Neural cell (in vitro differentiated cells): Measurements from ENCODE around the gene ALDH8A1. TPM values are rescaled to one million over a fixed set of nuclear protein-coding genes. Genes with fewer than 3 reads are reported as not detected.

ENCODE experiments used
- H2AFZ ChIP-seq: fragments of 200-600, 300-800 bp; sonication (generic), shearing (Covaris generic); 2 replicates; pipeline ENCODE4 v1.6.0; 2014; ENCODE audit warnings: low read depth, mild to moderate bottlenecking, antibody characterized with exemption, low read length, moderate library complexity
- H3F3A ChIP-seq: fragments of 200-600 bp; shearing (Covaris generic); 2 replicates; pipeline ENCODE4 v1.6.1; 2016; ENCODE audit warnings: mild to moderate bottlenecking, moderate library complexity, mixed read lengths, antibody characterized with exemption, low read length; ENCODE audit not compliant: insufficient read depth, poor library complexity, severe bottlenecking
- H3K27ac ChIP-seq: fragments of 200-600, 300-800 bp; sonication (generic), shearing (Covaris generic); 2 replicates; pipeline ENCODE4 v1.5.1; 2014; ENCODE audit warnings: mild to moderate bottlenecking, low read length, moderate library complexity
- H3K27me3 ChIP-seq: fragments of 300-800, 200-600 bp; sonication (generic), shearing (Covaris generic); 2 replicates; pipeline ENCODE4 v1.6.0; 2014; ENCODE audit warnings: mild to moderate bottlenecking, low read depth, low read length, moderate library complexity; ENCODE audit not compliant: insufficient read depth
- H3K36me3 ChIP-seq: fragments of 300-800, 200-600 bp; sonication (generic), shearing (Covaris generic); 2 replicates; pipeline ENCODE4 v1.5.1; 2014; ENCODE audit warnings: mild to moderate bottlenecking, antibody characterized with exemption, low read length, moderate library complexity; ENCODE audit not compliant: insufficient read depth
- H3K4me2 ChIP-seq: fragments of 300-800, 200-600 bp; sonication (generic), shearing (Covaris generic); 2 replicates; pipeline ENCODE4 v1.6.0; 2014; ENCODE audit warnings: mild to moderate bottlenecking, low read length
- H3K4me3 ChIP-seq: fragments of 300-800, 200-600 bp; sonication (generic), shearing (Covaris generic); 2 replicates; pipeline ENCODE4 v1.5.1; 2014; ENCODE audit warnings: mild to moderate bottlenecking, low read length, moderate library complexity
- H3K79me2 ChIP-seq: fragments of 200-600 bp; shearing (Covaris generic); replicated peaks from 2 replicates; pipeline ENCODE4 v1.6.0; 2014; ENCODE audit warnings: mild to moderate bottlenecking, low read length, moderate library complexity; ENCODE audit not compliant: insufficient read depth
- H3K9ac ChIP-seq: fragments of 300-800, 200-600 bp; sonication (generic), shearing (Covaris generic); 2 replicates; pipeline ENCODE4 v1.6.1; 2016; ENCODE audit warnings: mild to moderate bottlenecking, low read length, mixed read lengths
- H3K9me2 ChIP-seq: fragments of 200-600 bp; shearing (Covaris generic); 2 replicates; pipeline ENCODE4 v1.6.1; 2016; ENCODE audit warnings: mild to moderate bottlenecking, low read length, mixed read lengths; ENCODE audit not compliant: insufficient read depth
- H3K9me3 ChIP-seq: fragments of 200-600, 300-800 bp; sonication (generic), shearing (Covaris generic); 2 replicates; pipeline ENCODE4 v1.6.1; 2016; ENCODE audit warnings: mild to moderate bottlenecking, mixed run types, low read length, moderate library complexity, mixed read lengths
- H4K20me1 ChIP-seq: fragments of 200-600 bp; shearing (Covaris generic); 2 replicates; pipeline ENCODE4 v1.6.1; 2016; ENCODE audit warnings: mild to moderate bottlenecking, mixed run types; ENCODE audit not compliant: insufficient read depth
- EP300 ChIP-seq: fragments of 450-650 bp; conservative IDR thresholded peaks from 2 replicates; pipeline ENCODE4 v1.6.1; 2014; ENCODE audit warnings: antibody characterized with exemption, mild to moderate bottlenecking, moderate library complexity; ENCODE audit not compliant: poor library complexity, severe bottlenecking
- EZH2 ChIP-seq: fragments of 200-600, 300-800 bp; shearing (Covaris generic), sonication (generic); IDR thresholded peaks from 2 replicates; pipeline ENCODE4 v1.6.1; 2014; ENCODE audit warnings: antibody characterized with exemption, low read length, borderline replicate concordance, mild to moderate bottlenecking; ENCODE audit not compliant: insufficient read depth, poor library complexity, severe bottlenecking
- MXI1 ChIP-seq: fragments of 450-650 bp; conservative IDR thresholded peaks from 2 replicates; pipeline ENCODE4 v1.6.1; 2014; ENCODE audit warnings: antibody characterized with exemption, mild to moderate bottlenecking; ENCODE audit not compliant: poor library complexity, severe bottlenecking
- POLR2AphosphoS5 ChIP-seq: IDR thresholded peaks from 2 replicates; pipeline ENCODE4 v1.6.1; 2012
- RAD21 ChIP-seq: fragments of 450-650 bp; conservative IDR thresholded peaks from 2 replicates; pipeline ENCODE4 v1.6.1; 2014; ENCODE audit warnings: antibody characterized with exemption, mild to moderate bottlenecking, moderate library complexity
- SMC3 ChIP-seq: fragments of 450-650 bp; conservative IDR thresholded peaks from 2 replicates; pipeline ENCODE4 v1.6.1; 2014; ENCODE audit warnings: antibody characterized with exemption, mild to moderate bottlenecking, moderate library complexity; ENCODE audit not compliant: poor library complexity
- TAF1 ChIP-seq: IDR thresholded peaks from 2 replicates; pipeline ENCODE4 v1.6.1; 2012; ENCODE audit warnings: low read depth
- polyA plus RNA-seq: library from polyadenylated mRNA; depleted of rRNA; stranded (reverse); fragments of >200 nt; gene quantifications from 2 replicates; pipeline ENCODE4 v1.2.3, GENCODE V29; 2014
- TF ChIP-seq, protein P1 (sequence below): IDR thresholded peaks from 2 replicates; pipeline ENCODE4 v1.6.1; 2012; ENCODE audit warnings: borderline replicate concordance
- TF ChIP-seq, protein P2 (sequence below): fragments of 450-650 bp; IDR thresholded peaks from 2 replicates; pipeline ENCODE4 v1.5.1; 2014; ENCODE audit warnings: antibody characterized with exemption, mild to moderate bottlenecking, moderate library complexity; ENCODE audit not compliant: poor library complexity, severe bottlenecking

ALDH8A1 gene
- polyA plus RNA-seq, 1 donor from 2014 or later, result 6.9 TPM

DNA sequence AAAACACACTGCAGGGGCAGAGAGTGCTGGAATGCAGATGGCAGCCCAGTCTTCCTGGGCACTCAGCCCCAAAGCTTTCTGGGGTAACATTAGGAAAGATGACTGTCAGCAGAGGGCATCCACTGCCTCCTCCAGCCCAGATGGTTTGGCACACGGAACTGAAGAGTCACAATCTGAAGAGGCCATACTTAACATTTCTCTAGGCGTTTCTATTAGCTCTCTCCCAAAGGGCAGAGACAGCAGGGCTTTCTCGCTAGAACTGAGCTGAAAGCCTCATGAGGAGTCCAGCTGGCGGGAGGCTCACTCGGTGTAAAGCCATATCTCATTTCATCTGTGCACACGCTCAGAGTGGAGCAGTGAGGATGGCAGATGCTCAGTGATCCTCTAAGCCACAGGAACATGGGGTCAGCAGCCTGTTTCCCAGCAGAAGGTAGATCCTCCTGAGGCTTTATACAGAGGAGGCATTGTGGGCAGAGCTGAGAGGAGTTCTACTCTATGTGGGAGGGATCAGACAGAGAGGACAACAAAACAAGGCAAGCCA is 28.1 kb downstream of the ALDH8A1 start:
- Histone ChIP-seq H3K9me2 (no peaks in the 10 kb centered on the region), H3F3A (no peaks in the 10 kb centered on the region), H3K4me3 (no peak overlapping the region), H3K4me2 (no peak overlapping the region), H3K79me2 (no peaks in the 10 kb centered on the region), H2AFZ (no peak overlapping the region), H3K27me3 (no peaks in the 10 kb centered on the region), H3K36me3 (no peaks in the 10 kb centered on the region), H4K20me1 (no peaks in the 10 kb centered on the region), H3K27ac (no peak overlapping the region), H3K9me3 (no peaks in the 10 kb centered on the region), H3K9ac (no peak overlapping the region)
- TF ChIP-seq, protein P1, sequence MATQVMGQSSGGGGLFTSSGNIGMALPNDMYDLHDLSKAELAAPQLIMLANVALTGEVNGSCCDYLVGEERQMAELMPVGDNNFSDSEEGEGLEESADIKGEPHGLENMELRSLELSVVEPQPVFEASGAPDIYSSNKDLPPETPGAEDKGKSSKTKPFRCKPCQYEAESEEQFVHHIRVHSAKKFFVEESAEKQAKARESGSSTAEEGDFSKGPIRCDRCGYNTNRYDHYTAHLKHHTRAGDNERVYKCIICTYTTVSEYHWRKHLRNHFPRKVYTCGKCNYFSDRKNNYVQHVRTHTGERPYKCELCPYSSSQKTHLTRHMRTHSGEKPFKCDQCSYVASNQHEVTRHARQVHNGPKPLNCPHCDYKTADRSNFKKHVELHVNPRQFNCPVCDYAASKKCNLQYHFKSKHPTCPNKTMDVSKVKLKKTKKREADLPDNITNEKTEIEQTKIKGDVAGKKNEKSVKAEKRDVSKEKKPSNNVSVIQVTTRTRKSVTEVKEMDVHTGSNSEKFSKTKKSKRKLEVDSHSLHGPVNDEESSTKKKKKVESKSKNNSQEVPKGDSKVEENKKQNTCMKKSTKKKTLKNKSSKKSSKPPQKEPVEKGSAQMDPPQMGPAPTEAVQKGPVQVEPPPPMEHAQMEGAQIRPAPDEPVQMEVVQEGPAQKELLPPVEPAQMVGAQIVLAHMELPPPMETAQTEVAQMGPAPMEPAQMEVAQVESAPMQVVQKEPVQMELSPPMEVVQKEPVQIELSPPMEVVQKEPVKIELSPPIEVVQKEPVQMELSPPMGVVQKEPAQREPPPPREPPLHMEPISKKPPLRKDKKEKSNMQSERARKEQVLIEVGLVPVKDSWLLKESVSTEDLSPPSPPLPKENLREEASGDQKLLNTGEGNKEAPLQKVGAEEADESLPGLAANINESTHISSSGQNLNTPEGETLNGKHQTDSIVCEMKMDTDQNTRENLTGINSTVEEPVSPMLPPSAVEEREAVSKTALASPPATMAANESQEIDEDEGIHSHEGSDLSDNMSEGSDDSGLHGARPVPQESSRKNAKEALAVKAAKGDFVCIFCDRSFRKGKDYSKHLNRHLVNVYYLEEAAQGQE, result no peak
- TF ChIP-seq SMC3 (no peak), RAD21 (no peak), TAF1 (no peak), MXI1 (no peak), EZH2 (no peak), POLR2AphosphoS5 (no peak), EP300 (no peak)
- TF ChIP-seq, protein P2, sequence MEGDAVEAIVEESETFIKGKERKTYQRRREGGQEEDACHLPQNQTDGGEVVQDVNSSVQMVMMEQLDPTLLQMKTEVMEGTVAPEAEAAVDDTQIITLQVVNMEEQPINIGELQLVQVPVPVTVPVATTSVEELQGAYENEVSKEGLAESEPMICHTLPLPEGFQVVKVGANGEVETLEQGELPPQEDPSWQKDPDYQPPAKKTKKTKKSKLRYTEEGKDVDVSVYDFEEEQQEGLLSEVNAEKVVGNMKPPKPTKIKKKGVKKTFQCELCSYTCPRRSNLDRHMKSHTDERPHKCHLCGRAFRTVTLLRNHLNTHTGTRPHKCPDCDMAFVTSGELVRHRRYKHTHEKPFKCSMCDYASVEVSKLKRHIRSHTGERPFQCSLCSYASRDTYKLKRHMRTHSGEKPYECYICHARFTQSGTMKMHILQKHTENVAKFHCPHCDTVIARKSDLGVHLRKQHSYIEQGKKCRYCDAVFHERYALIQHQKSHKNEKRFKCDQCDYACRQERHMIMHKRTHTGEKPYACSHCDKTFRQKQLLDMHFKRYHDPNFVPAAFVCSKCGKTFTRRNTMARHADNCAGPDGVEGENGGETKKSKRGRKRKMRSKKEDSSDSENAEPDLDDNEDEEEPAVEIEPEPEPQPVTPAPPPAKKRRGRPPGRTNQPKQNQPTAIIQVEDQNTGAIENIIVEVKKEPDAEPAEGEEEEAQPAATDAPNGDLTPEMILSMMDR, result no peak

DNA sequence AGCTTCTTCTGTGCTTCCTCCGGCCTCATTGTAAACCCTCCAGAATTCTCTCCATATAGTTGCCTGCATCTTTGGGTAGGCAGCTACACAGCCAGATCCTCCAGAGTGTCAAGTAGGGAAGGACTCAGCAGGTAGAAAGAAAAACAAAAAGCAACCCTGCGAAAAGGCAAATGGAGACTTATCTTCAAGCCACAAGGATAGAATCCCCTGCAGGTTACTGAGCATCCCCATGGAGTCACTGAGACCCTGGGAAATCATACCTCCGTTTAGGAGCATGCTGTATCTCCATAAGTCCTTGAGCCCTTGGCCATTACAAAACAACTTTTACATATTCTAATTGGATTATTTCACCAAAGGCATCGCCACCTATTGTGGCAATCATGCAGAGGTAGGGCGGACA is 28.6 kb downstream of the ALDH8A1 start:
- Histone ChIP-seq H3K4me3 (no peak overlapping the region), H3K4me2 (no peak overlapping the region), H3K27me3 (no peaks in the 10 kb centered on the region), H3K79me2 (no peaks in the 10 kb centered on the region), H3K36me3 (no peaks in the 10 kb centered on the region), H3K9ac (no peak overlapping the region), H2AFZ (no peak overlapping the region), H3K9me3 (no peaks in the 10 kb centered on the region), H4K20me1 (no peaks in the 10 kb centered on the region), H3K27ac (no peak overlapping the region), H3K9me2 (no peaks in the 10 kb centered on the region), H3F3A (no peaks in the 10 kb centered on the region)
- TF ChIP-seq SMC3 (no peak), POLR2AphosphoS5 (no peak), TAF1 (no peak), EZH2 (no peak), RAD21 (no peak), MXI1 (no peak), EP300 (no peak)
- TF ChIP-seq, protein P1, result no peak
- TF ChIP-seq, protein P2, result no peak
